ENCODE measurements around the gene SUV39H1.
"Not testable (repeated sequence)": the region's sequence is repeated elsewhere in the genome, so short reads cannot be mapped to it uniquely, and the experiment has no call there.

Gene SUV39H1

DNA sequence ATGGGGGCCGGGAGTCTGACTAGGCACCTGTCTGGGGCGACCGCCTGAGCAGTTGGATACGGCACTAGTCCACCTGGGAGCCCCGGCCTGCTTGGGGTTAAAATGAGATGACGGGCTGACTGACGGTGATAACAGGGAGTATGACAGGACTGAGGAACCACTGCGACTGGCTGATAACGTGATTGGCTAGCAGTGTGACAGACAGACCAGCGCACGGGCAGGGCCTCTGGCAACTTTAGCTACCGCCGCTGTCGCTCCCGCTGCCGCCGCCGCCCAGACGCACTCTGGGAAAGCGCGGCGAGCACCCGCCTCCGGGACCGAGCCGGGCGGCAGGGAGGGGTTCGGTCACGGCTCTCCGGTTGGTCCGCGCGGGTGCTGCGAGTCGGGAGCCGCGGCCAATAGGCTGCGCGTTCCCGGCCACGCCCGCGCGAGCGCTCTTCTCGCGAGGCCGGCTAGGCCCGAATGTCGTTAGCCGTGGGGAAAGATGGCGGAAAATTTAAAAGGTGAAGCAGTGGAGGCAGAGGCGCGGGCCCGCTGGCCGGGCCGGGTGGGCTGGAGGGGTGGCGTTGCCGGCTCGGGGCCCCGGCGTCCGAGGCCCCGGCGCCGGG lies at the start of gene SUV39H1:
SUV39H1 (plus strand) TSS at position 434 of the 608 bp plus-strand sequence; CDS start at position 485, 51 bp downstream.
- Histone ChIP-seq H2AFZ (ENCODE audit: low read depth, low read length) (no peak within 1 kb of the TSS), H3K4me1 (ENCODE audit: insufficient read depth, low read length) (peaks cover 12% of the 10 kb centered on the region), H3K4me3 (ENCODE audit: low read length) (peak within 1 kb of the TSS; percentile 60), H3K27me3 (ENCODE audit: insufficient read depth, low read length) (no peaks in the 10 kb centered on the region), H3K9me3 (ENCODE audit: low read length) (no peaks in the 10 kb centered on the region), H3K36me3 (ENCODE audit: insufficient read depth, low read length) (peaks cover 17% of the 10 kb centered on the region)

GRCh38 chrX:48648336-48648751 lies 48.2 kb upstream of the SUV39H1 start:
- Histone ChIP-seq H3K9me3 (ENCODE audit: low read length) (no peaks in the 10 kb centered on the region), H3K27me3 (ENCODE audit: insufficient read depth, low read length) (no peaks in the 10 kb centered on the region), H3K4me3 (ENCODE audit: low read length) (no peak overlapping the region), H3K36me3 (ENCODE audit: insufficient read depth, low read length) (no peaks in the 10 kb centered on the region), H2AFZ (ENCODE audit: low read depth, low read length) (peak overlapping the region; percentile 59), H3K4me1 (ENCODE audit: insufficient read depth, low read length) (peaks cover 5% of the 10 kb centered on the region)

DNA sequence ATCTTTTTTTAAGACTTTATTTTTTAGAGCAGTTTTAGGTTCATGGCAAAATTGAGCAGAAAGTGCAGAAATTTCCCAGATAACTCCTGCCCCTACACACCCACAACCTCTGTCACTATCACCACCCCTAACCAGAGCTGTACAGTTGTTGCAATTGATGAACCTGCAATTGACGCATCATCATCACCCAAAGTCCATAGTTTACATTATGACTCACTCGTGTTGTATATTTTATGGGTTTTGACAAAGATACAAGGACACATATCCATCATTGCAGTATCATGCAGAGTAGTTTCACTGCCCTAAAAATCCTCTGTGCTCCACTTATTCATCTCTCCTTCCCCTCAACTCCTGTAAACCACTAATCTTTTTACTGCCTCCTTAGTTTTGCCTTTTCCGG lies 47.4 kb upstream of the SUV39H1 start:
- H3K36me3 ChIP-seq (ENCODE audit: insufficient read depth, low read length), result no peaks in the 10 kb centered on the region
- H3K4me3 ChIP-seq (ENCODE audit: low read length), result no peak overlapping the region
- no peaks in the 10 kb centered on the region for H3K9me3 ChIP-seq (ENCODE audit: low read length)
- H3K4me1 ChIP-seq (ENCODE audit: insufficient read depth, low read length), result peaks cover 5% of the 10 kb centered on the region
- no peak overlapping the region for H2AFZ ChIP-seq (ENCODE audit: low read depth, low read length)
- no peaks in the 10 kb centered on the region for H3K27me3 ChIP-seq (ENCODE audit: insufficient read depth, low read length)

DNA sequence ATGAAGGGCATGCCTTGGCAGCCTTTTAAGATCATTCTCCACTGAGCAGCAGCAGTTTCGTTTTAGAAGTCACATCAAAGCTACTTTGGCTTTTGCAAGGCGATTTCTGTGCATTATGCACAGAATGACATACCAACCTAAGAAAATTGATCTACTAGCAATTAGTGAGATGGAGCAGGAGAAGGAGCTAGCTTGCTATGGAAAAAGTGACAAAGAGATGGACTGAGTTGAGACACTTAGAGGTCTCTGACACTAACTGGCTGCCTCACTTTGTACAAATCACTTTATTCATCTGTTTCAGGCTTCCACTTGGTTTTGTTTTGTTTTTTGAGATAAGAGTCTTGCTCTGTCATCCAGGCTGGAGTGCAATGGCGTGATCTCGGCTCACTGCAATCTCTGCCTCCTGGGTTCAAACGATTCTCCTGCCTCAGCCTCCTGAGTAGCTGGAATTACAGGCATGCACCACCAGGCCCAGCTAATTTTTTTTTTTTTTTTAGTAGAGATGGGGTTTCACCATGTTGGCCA lies 44.4 kb upstream of the SUV39H1 start:
- H3K4me3 ChIP-seq (ENCODE audit: low read length); H3K27me3 ChIP-seq (ENCODE audit: insufficient read depth, low read length); H3K36me3 ChIP-seq (ENCODE audit: insufficient read depth, low read length); H2AFZ ChIP-seq (ENCODE audit: low read depth, low read length); H3K9me3 ChIP-seq (ENCODE audit: low read length); H3K4me1 ChIP-seq (ENCODE audit: insufficient read depth, low read length): not testable (repeated sequence)

DNA sequence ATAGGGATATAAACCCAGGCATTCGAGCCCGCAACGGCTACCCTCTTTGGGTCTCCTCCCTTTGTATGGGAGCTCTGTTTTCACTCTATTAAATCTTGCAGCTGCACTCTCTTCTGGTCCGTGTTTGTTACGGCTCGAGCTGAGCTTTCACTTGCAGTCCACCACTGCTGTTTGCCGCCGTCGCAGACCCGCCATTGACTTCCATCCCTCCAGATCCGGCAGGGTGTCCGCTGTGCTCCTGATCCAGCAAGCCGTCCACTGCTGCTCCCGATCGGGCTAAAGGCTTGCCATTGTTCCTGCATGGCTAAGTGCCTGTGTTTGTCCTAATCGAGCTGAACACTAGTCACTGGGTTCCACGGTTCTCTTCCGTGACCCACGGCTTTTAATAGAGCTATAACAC lies 41.8 kb upstream of the SUV39H1 start:
- H3K36me3 ChIP-seq (ENCODE audit: insufficient read depth, low read length); H2AFZ ChIP-seq (ENCODE audit: low read depth, low read length); H3K27me3 ChIP-seq (ENCODE audit: insufficient read depth, low read length); H3K4me3 ChIP-seq (ENCODE audit: low read length); H3K4me1 ChIP-seq (ENCODE audit: insufficient read depth, low read length); H3K9me3 ChIP-seq (ENCODE audit: low read length): not testable (repeated sequence)

- H3K36me3 ChIP-seq (ENCODE audit: insufficient read depth, low read length); H2AFZ ChIP-seq (ENCODE audit: low read depth, low read length); H3K27me3 ChIP-seq (ENCODE audit: insufficient read depth, low read length); H3K4me1 ChIP-seq (ENCODE audit: insufficient read depth, low read length); H3K4me3 ChIP-seq (ENCODE audit: low read length); H3K9me3 ChIP-seq (ENCODE audit: low read length): not testable (repeated sequence)
Observed at GRCh38 chrX:48659686-48660085, 36.8 kb upstream of the SUV39H1 start.

DNA sequence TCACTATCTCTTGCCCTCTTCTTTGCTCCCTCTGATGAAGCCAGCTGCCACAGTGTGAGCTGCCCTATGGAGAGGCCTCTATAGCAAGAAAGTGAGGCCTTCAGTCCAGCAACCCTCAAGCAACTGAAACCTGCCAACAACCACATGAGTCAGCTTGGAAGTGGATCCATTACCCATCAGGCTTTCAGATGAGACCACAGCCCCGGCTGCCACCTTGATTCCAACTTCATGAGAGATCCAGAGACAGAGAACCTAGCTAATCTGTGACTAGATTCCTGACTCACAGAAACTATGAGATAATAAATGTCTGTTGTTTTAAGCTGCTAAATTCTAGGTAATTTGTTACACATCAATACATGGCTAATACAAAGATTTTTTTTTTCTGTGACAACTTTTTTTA lies 33.3 kb upstream of the SUV39H1 start:
- peaks cover 4% of the 10 kb centered on the region for H3K9me3 ChIP-seq (ENCODE audit: low read length)
- no peaks in the 10 kb centered on the region for H3K4me1 ChIP-seq (ENCODE audit: insufficient read depth, low read length)
- no peak overlapping the region for H2AFZ ChIP-seq (ENCODE audit: low read depth, low read length)
- no peaks in the 10 kb centered on the region for H3K27me3 ChIP-seq (ENCODE audit: insufficient read depth, low read length)
- H3K36me3 ChIP-seq (ENCODE audit: insufficient read depth, low read length), result no peaks in the 10 kb centered on the region
- H3K4me3 ChIP-seq (ENCODE audit: low read length), result no peak overlapping the region

- H3K4me1 ChIP-seq (ENCODE audit: insufficient read depth, low read length), result no peaks in the 10 kb centered on the region
- H3K4me3 ChIP-seq (ENCODE audit: low read length), result no peak overlapping the region
- no peak overlapping the region for H2AFZ ChIP-seq (ENCODE audit: low read depth, low read length)
- H3K27me3 ChIP-seq (ENCODE audit: insufficient read depth, low read length), result no peaks in the 10 kb centered on the region
- H3K36me3 ChIP-seq (ENCODE audit: insufficient read depth, low read length), result no peaks in the 10 kb centered on the region
- H3K9me3 ChIP-seq (ENCODE audit: low read length), result peaks cover 4% of the 10 kb centered on the region
Observed at GRCh38 chrX:48664156-48664555, 32.4 kb upstream of the SUV39H1 start.

GRCh38 chrX:48665991-48666390 lies 30.5 kb upstream of the SUV39H1 start:
- Histone ChIP-seq H3K27me3 (ENCODE audit: insufficient read depth, low read length) (no peaks in the 10 kb centered on the region), H3K36me3 (ENCODE audit: insufficient read depth, low read length) (no peaks in the 10 kb centered on the region), H3K9me3 (ENCODE audit: low read length) (no peaks in the 10 kb centered on the region), H3K4me3 (ENCODE audit: low read length) (no peak overlapping the region), H3K4me1 (ENCODE audit: insufficient read depth, low read length) (no peaks in the 10 kb centered on the region), H2AFZ (ENCODE audit: low read depth, low read length) (no peak overlapping the region)

DNA sequence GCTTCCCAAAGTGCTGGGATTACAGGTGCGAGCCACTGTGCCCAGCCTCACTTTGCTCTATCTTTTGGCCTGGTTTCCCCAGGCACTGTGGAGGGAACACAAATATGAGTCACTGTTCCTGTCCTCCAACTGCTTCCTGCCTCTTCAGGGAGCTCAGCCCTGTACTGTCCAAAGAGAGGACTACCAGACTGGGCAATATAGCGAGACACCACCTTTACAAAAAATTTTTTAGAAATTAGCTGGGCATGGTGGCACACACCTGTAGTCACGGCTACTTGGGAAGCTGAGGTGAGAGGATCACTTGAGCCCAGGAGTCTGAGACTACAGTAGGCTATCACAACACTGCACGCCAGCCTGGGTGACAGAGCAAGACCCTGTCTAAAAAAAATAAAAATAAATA lies 29.9 kb upstream of the SUV39H1 start:
- Histone ChIP-seq H2AFZ (ENCODE audit: low read depth, low read length) (no peak overlapping the region), H3K4me3 (ENCODE audit: low read length) (no peak overlapping the region), H3K9me3 (ENCODE audit: low read length) (no peaks in the 10 kb centered on the region), H3K4me1 (ENCODE audit: insufficient read depth, low read length) (no peaks in the 10 kb centered on the region), H3K27me3 (ENCODE audit: insufficient read depth, low read length) (no peaks in the 10 kb centered on the region), H3K36me3 (ENCODE audit: insufficient read depth, low read length) (no peaks in the 10 kb centered on the region)

DNA sequence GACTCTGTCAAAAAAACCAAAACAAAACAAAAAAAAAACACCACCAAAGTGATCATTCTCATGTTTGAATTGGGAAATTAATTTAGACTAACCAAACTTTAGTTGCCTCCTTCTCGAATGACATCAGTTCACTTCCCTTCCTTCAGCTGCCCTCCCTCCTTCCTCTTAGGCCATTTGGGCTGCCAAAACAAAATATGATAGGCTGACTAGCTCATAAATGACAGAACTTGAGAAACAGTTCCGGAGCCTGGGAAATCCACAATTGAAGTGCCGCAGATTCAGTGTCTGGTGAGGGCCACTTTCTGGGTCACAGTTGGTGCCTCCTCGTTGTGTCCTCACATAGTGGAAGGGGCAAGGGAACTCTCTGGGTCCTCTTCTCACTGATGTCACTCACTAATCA lies 29.0 kb upstream of the SUV39H1 start:
- Histone ChIP-seq H3K4me1 (ENCODE audit: insufficient read depth, low read length) (no peaks in the 10 kb centered on the region), H3K36me3 (ENCODE audit: insufficient read depth, low read length) (no peaks in the 10 kb centered on the region), H3K9me3 (ENCODE audit: low read length) (no peaks in the 10 kb centered on the region), H3K27me3 (ENCODE audit: insufficient read depth, low read length) (no peaks in the 10 kb centered on the region), H3K4me3 (ENCODE audit: low read length) (no peak overlapping the region), H2AFZ (ENCODE audit: low read depth, low read length) (no peak overlapping the region)

DNA sequence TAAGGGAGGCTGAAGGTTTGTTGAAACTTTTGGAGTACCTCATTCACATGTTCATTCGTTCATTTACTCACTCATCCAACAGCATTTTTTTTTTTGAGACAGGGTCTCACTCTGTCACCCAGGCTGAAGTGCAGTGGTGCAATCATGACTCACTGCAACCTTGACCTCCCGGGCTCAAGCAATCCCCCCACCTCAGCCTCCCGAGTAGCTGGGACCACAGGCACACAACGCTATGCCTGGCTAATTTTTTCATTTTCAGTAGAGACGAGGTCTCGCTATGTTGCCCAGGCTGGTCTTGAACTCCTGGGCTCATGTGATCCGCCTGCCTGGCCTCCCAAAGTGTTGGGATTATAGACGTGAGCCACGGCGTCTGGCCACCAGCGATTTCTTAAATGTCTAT lies 28.3 kb upstream of the SUV39H1 start:
- H3K4me1 ChIP-seq (ENCODE audit: insufficient read depth, low read length); H3K4me3 ChIP-seq (ENCODE audit: low read length); H3K36me3 ChIP-seq (ENCODE audit: insufficient read depth, low read length); H3K9me3 ChIP-seq (ENCODE audit: low read length); H3K27me3 ChIP-seq (ENCODE audit: insufficient read depth, low read length); H2AFZ ChIP-seq (ENCODE audit: low read depth, low read length): not testable (repeated sequence)

- H3K4me1 ChIP-seq (ENCODE audit: insufficient read depth, low read length), result peaks cover 23% of the 10 kb centered on the region
- H3K9me3 ChIP-seq (ENCODE audit: low read length), result no peaks in the 10 kb centered on the region
- H3K36me3 ChIP-seq (ENCODE audit: insufficient read depth, low read length), result no peaks in the 10 kb centered on the region
Observed at GRCh38 chrX:48676106-48676892, 20.2 kb upstream of the SUV39H1 start.

More at GRCh38 chrX:48676106-48676892, 20.2 kb upstream of the SUV39H1 start:
- Histone ChIP-seq H3K4me3 (ENCODE audit: low read length) (peak overlapping the region; percentile 65), H3K27me3 (ENCODE audit: insufficient read depth, low read length) (no peaks in the 10 kb centered on the region), H2AFZ (ENCODE audit: low read depth, low read length) (no peak overlapping the region)
